Activated CD4-positive, alpha-beta memory T cell treated with anti-CD3 and anti-CD28 coated beads for 36 hours (primary cell): ENCODE data around the gene PDK1. TPM values are rescaled to one million over a fixed set of nuclear protein-coding genes. Genes with fewer than 3 reads are reported as not detected.

Experiments
- CTCF ChIA-PET: fragments of 350-600 bp; sonication (Branson Sonifier 250); formaldehyde crosslinking; loops from one replicate; lab custom pipeline; 2021; ENCODE audit warnings: antibody characterized with exemption, inconsistent platforms; lab: Charles Lee
- POLR2A ChIA-PET: fragments of 350-600 bp; sonication (Branson Sonifier 250); formaldehyde crosslinking; loops from one replicate; lab custom pipeline; 2021; ENCODE audit warnings: antibody characterized with exemption; lab: Charles Lee
- DNase-seq: peaks from one replicate; pipeline ENCODE4 v3.0.0-alpha.2; 2020
- H3K27ac Mint-ChIP-seq: one replicate; pipeline ENCODE4 v1.8.0; 2021; ENCODE audit warnings: mixed read lengths
- H3K27me3 Mint-ChIP-seq: one replicate; pipeline ENCODE4 v1.8.0; 2021; ENCODE audit warnings: mixed read lengths
- H3K36me3 Mint-ChIP-seq: one replicate; pipeline ENCODE4 v1.8.0; 2021; ENCODE audit warnings: mixed read lengths
- H3K4me1 Mint-ChIP-seq: one replicate; pipeline ENCODE4 v1.8.0; 2021; ENCODE audit warnings: low read depth, mixed read lengths
- H3K4me3 Mint-ChIP-seq: one replicate; pipeline ENCODE4 v1.8.0; 2021; ENCODE audit warnings: mild to moderate bottlenecking, mixed read lengths
- H3K9me3 Mint-ChIP-seq: one replicate; pipeline ENCODE4 v1.8.0; 2021; ENCODE audit warnings: mixed read lengths
- intact Hi-C: fragments of 100-400 bp; cut with micrococcal nuclease; formaldehyde crosslinking; loops from one replicate; pipeline ENCODE4 v1.15.1; 2023
- total RNA-seq, 2 experiments: library from RNA; stranded (reverse); gene quantifications; one replicate each; pipeline ENCODE4 v1.2.3, GENCODE V29; 2021

The PDK1 gene
- total RNA-seq, 2 experiments from 2014 or later, result 24.7 to 31.6 TPM

- H3K4me1 Mint-ChIP-seq, result peaks cover 54% of the 10 kb centered on the region
- intact Hi-C loops, result loop anchor here (2.0 to 10.0 kb wide), 6 partner anchors 60 to 867 kb away; partner anchors contain the start of genes DLX2, DYNC1I2, HAT1 and ITGA6
These were observed 1.3 kb upstream of the PDK1 start for GRCh38 chr2:172554352-172555271.

GRCh38 chr2:172555272-172555521 is 693 bp upstream of the PDK1 start:
- Mint-ChIP-seq H3K9me3 (no peaks in the 10 kb centered on the region), H3K4me3 (peak overlapping the region; percentile 89), H3K27me3 (peaks cover 6% of the 10 kb centered on the region), H3K4me1 (peaks cover 48% of the 10 kb centered on the region), H3K36me3 (peaks cover 5% of the 10 kb centered on the region), H3K27ac (peak overlapping the region; percentile 89)
- intact Hi-C loops, result loop anchor here (2.0 to 10.0 kb wide), 6 partner anchors 60 to 868 kb away; partner anchors contain the start of genes DLX2, DYNC1I2, HAT1 and ITGA6
- CTCF ChIA-PET, result interaction anchor here (0.6 to 1.0 kb wide), 2 partner anchors 14 to 93 kb away, joined by 3 read pairs; no protein-coding TSS in a partner anchor
- DNase-seq, result no peak
- POLR2A ChIA-PET, result interaction anchor here (0.6 to 0.9 kb wide), 4 partner anchors 40 to 1626 kb away, joined by 3 to 6 read pairs (median 4); partner anchors contain the start of genes GORASP2 and SLC25A12

More at GRCh38 chr2:172554352-172555271, 1.3 kb upstream of the PDK1 start:
- POLR2A ChIA-PET, result interaction anchor here (0.6 to 0.9 kb wide), 3 partner anchors 40 to 661 kb away, joined by 4 to 6 read pairs (median 4); partner anchors contain the start of gene SLC25A12
- Mint-ChIP-seq H3K9me3 (no peaks in the 10 kb centered on the region), H3K4me3 (peak overlapping the region; percentile 53), H3K27ac (no peak overlapping the region), H3K27me3 (peaks cover 6% of the 10 kb centered on the region), H3K36me3 (peaks cover 5% of the 10 kb centered on the region)
- CTCF ChIA-PET, result interaction anchor here (0.6 to 1.0 kb wide), 3 partner anchors 13 to 93 kb away, joined by 3 to 5 read pairs (median 3); no protein-coding TSS in a partner anchor
- DNase-seq, result peak; percentile 21

GRCh38 chr2:172556284-172557033 is 569 bp downstream of the PDK1 start:
- ChIA-PET CTCF (interaction anchor here (0.7 kb wide), 1 partner anchor 712 kb away, joined by 4 read pairs; no protein-coding TSS in a partner anchor), POLR2A (interaction anchor here (0.9 to 1.1 kb wide), 3 partner anchors 8 to 1627 kb away, joined by 3 to 5 read pairs (median 4); partner anchors contain the start of gene GORASP2)
- intact Hi-C loops, result loop anchor here (5.0 to 10.0 kb wide), 4 partner anchors 132 to 869 kb away; partner anchors contain the start of genes DLX2, DYNC1I2 and ITGA6
- DNase-seq, result peak; percentile 78
- peaks cover 10% of the 10 kb centered on the region for H3K36me3 Mint-ChIP-seq
- H3K27me3 Mint-ChIP-seq, result peaks cover 5% of the 10 kb centered on the region
- H3K27ac Mint-ChIP-seq, result peak overlapping the region; percentile 90
- peaks cover 42% of the 10 kb centered on the region for H3K4me1 Mint-ChIP-seq
- peak overlapping the region; percentile 90 for H3K4me3 Mint-ChIP-seq
- H3K9me3 Mint-ChIP-seq, result no peaks in the 10 kb centered on the region

- Mint-ChIP-seq H3K27me3 (peaks cover 5% of the 10 kb centered on the region), H3K27ac (no peak overlapping the region), H3K4me3 (no peak overlapping the region), H3K36me3 (peaks cover 18% of the 10 kb centered on the region), H3K4me1 (peaks cover 41% of the 10 kb centered on the region), H3K9me3 (no peaks in the 10 kb centered on the region)
- intact Hi-C loops, result loop anchor here (5.0 to 10.0 kb wide), 4 partner anchors 134 to 871 kb away; partner anchors contain the start of genes DLX2, DYNC1I2 and ITGA6
- POLR2A ChIA-PET, result no interaction called here
- no peak for DNase-seq
- CTCF ChIA-PET, result no interaction called here
These were observed 2.5 kb downstream of the PDK1 start for GRCh38 chr2:172558372-172558771.

- no peak overlapping the region for H3K27ac Mint-ChIP-seq
- no peak overlapping the region for H3K4me3 Mint-ChIP-seq
- no peaks in the 10 kb centered on the region for H3K9me3 Mint-ChIP-seq
- CTCF ChIA-PET, result interaction anchor here (0.6 kb wide), 1 partner anchor 246 kb away, joined by 3 read pairs; no protein-coding TSS in a partner anchor
- no peaks in the 10 kb centered on the region for H3K27me3 Mint-ChIP-seq
- DNase-seq, result no peak
- intact Hi-C loops, result loop anchor here (10.0 kb wide), 1 partner anchor 1934 kb away; no protein-coding TSS in a partner anchor
- peaks cover 26% of the 10 kb centered on the region for H3K36me3 Mint-ChIP-seq
- peaks cover 24% of the 10 kb centered on the region for H3K4me1 Mint-ChIP-seq
- POLR2A ChIA-PET, result interaction anchor here (0.6 to 0.7 kb wide), 2 partner anchors 8 to 266 kb away, joined by 3 read pairs; no protein-coding TSS in a partner anchor
These were observed 4.8 kb downstream of the PDK1 start for GRCh38 chr2:172560721-172561120.

GRCh38 chr2:172561270-172561669 is 5.4 kb downstream of the PDK1 start:
- Mint-ChIP-seq H3K27ac (no peak overlapping the region), H3K36me3 (peaks cover 30% of the 10 kb centered on the region), H3K4me3 (no peak overlapping the region), H3K27me3 (no peaks in the 10 kb centered on the region), H3K4me1 (peaks cover 24% of the 10 kb centered on the region), H3K9me3 (no peaks in the 10 kb centered on the region)
- no peak for DNase-seq
- intact Hi-C loops, result loop anchor here (10.0 kb wide), 1 partner anchor 1934 kb away; no protein-coding TSS in a partner anchor
- POLR2A ChIA-PET, result interaction anchor here (0.7 kb wide), 1 partner anchor 8 kb away, joined by 3 read pairs; no protein-coding TSS in a partner anchor
- CTCF ChIA-PET, result interaction anchor here (0.6 kb wide), 1 partner anchor 245 kb away, joined by 3 read pairs; no protein-coding TSS in a partner anchor

GRCh38 chr2:172562298-172562697 is 6.4 kb downstream of the PDK1 start:
- Mint-ChIP-seq H3K4me3 (no peak overlapping the region), H3K27me3 (no peaks in the 10 kb centered on the region), H3K4me1 (peaks cover 15% of the 10 kb centered on the region), H3K27ac (no peak overlapping the region), H3K36me3 (peaks cover 35% of the 10 kb centered on the region), H3K9me3 (no peaks in the 10 kb centered on the region)
- CTCF ChIA-PET, result no interaction called here
- intact Hi-C loops, result loop anchor here (10.0 kb wide), 1 partner anchor 1933 kb away; no protein-coding TSS in a partner anchor
- POLR2A ChIA-PET, result no interaction called here
- no peak for DNase-seq

- no peaks in the 10 kb centered on the region for H3K27me3 Mint-ChIP-seq
- no peaks in the 10 kb centered on the region for H3K9me3 Mint-ChIP-seq
- ChIA-PET POLR2A (interaction anchor here (1.5 kb wide), 1 partner anchor 8 kb away, joined by 5 read pairs; the partner anchor contains the start of gene PDK1), CTCF (no interaction called here)
- H3K4me3 Mint-ChIP-seq, result no peak overlapping the region
- H3K4me1 Mint-ChIP-seq, result peaks cover 5% of the 10 kb centered on the region
- no peak for DNase-seq
- intact Hi-C loops, result loop anchor here (10.0 kb wide), 1 partner anchor 1930 kb away; no protein-coding TSS in a partner anchor
- H3K36me3 Mint-ChIP-seq, result peaks cover 44% of the 10 kb centered on the region
- H3K27ac Mint-ChIP-seq, result no peak overlapping the region
These were observed 8.5 kb downstream of the PDK1 start for GRCh38 chr2:172564376-172564775.

- intact Hi-C loops, result no loop called here
- peaks cover 63% of the 10 kb centered on the region for H3K36me3 Mint-ChIP-seq
- no peak overlapping the region for H3K4me3 Mint-ChIP-seq
- no peak for DNase-seq
- ChIA-PET CTCF (no interaction called here), POLR2A (no interaction called here)
- H3K27me3 Mint-ChIP-seq, result no peaks in the 10 kb centered on the region
- no peak overlapping the region for H3K27ac Mint-ChIP-seq
- peaks cover 20% of the 10 kb centered on the region for H3K9me3 Mint-ChIP-seq
- H3K4me1 Mint-ChIP-seq, result peaks cover 3% of the 10 kb centered on the region
These were observed 15.4 kb downstream of the PDK1 start for GRCh38 chr2:172571245-172571644.

GRCh38 chr2:172572981-172573380 is 17.1 kb downstream of the PDK1 start:
- no peak overlapping the region for H3K4me3 Mint-ChIP-seq
- H3K36me3 Mint-ChIP-seq, result peaks cover 64% of the 10 kb centered on the region
- POLR2A ChIA-PET, result no interaction called here
- DNase-seq, result no peak
- H3K4me1 Mint-ChIP-seq, result peaks cover 5% of the 10 kb centered on the region
- CTCF ChIA-PET, result no interaction called here
- H3K27ac Mint-ChIP-seq, result no peak overlapping the region
- H3K9me3 Mint-ChIP-seq, result peaks cover 31% of the 10 kb centered on the region
- H3K27me3 Mint-ChIP-seq, result no peaks in the 10 kb centered on the region
- intact Hi-C loops, result no loop called here

- Mint-ChIP-seq H3K4me3 (no peak overlapping the region), H3K4me1 (peaks cover 10% of the 10 kb centered on the region), H3K27me3 (no peaks in the 10 kb centered on the region), H3K36me3 (peaks cover 72% of the 10 kb centered on the region), H3K27ac (no peak overlapping the region), H3K9me3 (peaks cover 40% of the 10 kb centered on the region)
- no peak for DNase-seq
- ChIA-PET CTCF (interaction anchor here (1.3 kb wide), 1 partner anchor 20 kb away, joined by 8 read pairs; no protein-coding TSS in a partner anchor), POLR2A (no interaction called here)
- intact Hi-C loops, result no loop called here
These were observed 19.1 kb downstream of the PDK1 start for GRCh38 chr2:172574965-172575364.
